Adrenal gland (tissue), 5 donors: ENCODE measurements around the gene SWT1.

ENCODE experiments used
- POLR2A ChIP-seq, 2 donors: fragments of 450-650 bp; IDR thresholded peaks; one replicate each; pipeline ENCODE4 v1.6.1; 2017; ENCODE audit warnings: antibody characterized with exemption in 2 of 2, mild to moderate bottlenecking in 2 of 2, moderate library complexity in 1 of 2
- TF ChIP-seq, protein P1 (sequence below), 6 experiments: fragments of 450-650 bp in 4 of 6; fragments of 200-600 bp in 2 of 6; sonication (generic) in 1 of 6; IDR thresholded peaks; 1 replicate in 5 of 6; 2 replicates in 1 of 6; pipeline versions ENCODE4 v1.5.1 to v1.8.0; 2016 to 2021; ENCODE audit warnings: antibody characterized with exemption in 6 of 6, mild to moderate bottlenecking in 2 of 6, moderate library complexity in 1 of 6
- donor health status: DM: no; HTN: no; CAD: no.

GRCh38 chr1:185159966-185160365 is 3.0 kb downstream of the SWT1 start:
- no peak for TF ChIP-seq POLR2A (IDR thresholded peaks at IDR 0.05)
- TF ChIP-seq, protein P1, sequence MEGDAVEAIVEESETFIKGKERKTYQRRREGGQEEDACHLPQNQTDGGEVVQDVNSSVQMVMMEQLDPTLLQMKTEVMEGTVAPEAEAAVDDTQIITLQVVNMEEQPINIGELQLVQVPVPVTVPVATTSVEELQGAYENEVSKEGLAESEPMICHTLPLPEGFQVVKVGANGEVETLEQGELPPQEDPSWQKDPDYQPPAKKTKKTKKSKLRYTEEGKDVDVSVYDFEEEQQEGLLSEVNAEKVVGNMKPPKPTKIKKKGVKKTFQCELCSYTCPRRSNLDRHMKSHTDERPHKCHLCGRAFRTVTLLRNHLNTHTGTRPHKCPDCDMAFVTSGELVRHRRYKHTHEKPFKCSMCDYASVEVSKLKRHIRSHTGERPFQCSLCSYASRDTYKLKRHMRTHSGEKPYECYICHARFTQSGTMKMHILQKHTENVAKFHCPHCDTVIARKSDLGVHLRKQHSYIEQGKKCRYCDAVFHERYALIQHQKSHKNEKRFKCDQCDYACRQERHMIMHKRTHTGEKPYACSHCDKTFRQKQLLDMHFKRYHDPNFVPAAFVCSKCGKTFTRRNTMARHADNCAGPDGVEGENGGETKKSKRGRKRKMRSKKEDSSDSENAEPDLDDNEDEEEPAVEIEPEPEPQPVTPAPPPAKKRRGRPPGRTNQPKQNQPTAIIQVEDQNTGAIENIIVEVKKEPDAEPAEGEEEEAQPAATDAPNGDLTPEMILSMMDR (IDR thresholded peaks at IDR 0.05), result no peak
